HK-2 (cell line): ENCODE results near the gene RUNX3.
"Not testable (repeated sequence)": the region's sequence is repeated elsewhere in the genome, so short reads cannot be mapped to it uniquely, and the experiment has no call there.

Experiments used
- DNase-seq: peaks from one replicate; pipeline ENCODE4 v3.0.0-alpha.2; 2018; ENCODE audit not compliant: unreplicated experiment

Gene RUNX3

GRCh38 chr1:24930260-24931145 lies at the start of gene RUNX3:
TSS of gene RUNX3 (minus strand) at chr1:24930276. CDS start at chr1:24929868, 408 bp downstream.
- no peak for DNase-seq

- DNase-seq: not testable (repeated sequence)
These were observed 49.2 kb upstream of the RUNX3 start for GRCh38 chr1:24979232-24979631.

- no peak for DNase-seq
These were observed 48.4 kb upstream of the RUNX3 start for GRCh38 chr1:24978383-24979032.

GRCh38 chr1:24975391-24975790 lies 45.3 kb upstream of the RUNX3 start:
- DNase-seq: no peak

GRCh38 chr1:24973315-24973714 lies 43.2 kb upstream of the RUNX3 start:
- DNase-seq: no peak

GRCh38 chr1:24972915-24973242 lies 42.8 kb upstream of the RUNX3 start:
- DNase-seq: no peak

- no peak for DNase-seq
These were observed 42.3 kb upstream of the RUNX3 start for GRCh38 chr1:24972221-24972914.

- no peak for DNase-seq
These were observed 41.1 kb upstream of the RUNX3 start for GRCh38 chr1:24970926-24971875.

- DNase-seq: peak; percentile 55
These were observed 40.3 kb upstream of the RUNX3 start for GRCh38 chr1:24970399-24970753.

- no peak for DNase-seq
These were observed 39.7 kb upstream of the RUNX3 start for GRCh38 chr1:24969596-24970398.

GRCh38 chr1:24968941-24969585 lies 39.0 kb upstream of the RUNX3 start:
- no peak for DNase-seq

GRCh38 chr1:24967962-24968361 lies 37.9 kb upstream of the RUNX3 start:
- no peak for DNase-seq

GRCh38 chr1:24967555-24967954 lies 37.5 kb upstream of the RUNX3 start:
- DNase-seq: no peak

GRCh38 chr1:24966724-24967346 lies 36.8 kb upstream of the RUNX3 start:
- DNase-seq: peak; percentile 36

- DNase-seq: no peak
These were observed 36.1 kb upstream of the RUNX3 start for GRCh38 chr1:24966121-24966723.

GRCh38 chr1:24965571-24965930 lies 35.5 kb upstream of the RUNX3 start:
- DNase-seq: no peak

- DNase-seq: peak; percentile 50
These were observed 34.9 kb upstream of the RUNX3 start for GRCh38 chr1:24964811-24965570.

- no peak for DNase-seq
These were observed 34.0 kb upstream of the RUNX3 start for GRCh38 chr1:24963943-24964693.
